Stimulated activated CD4-positive, alpha-beta T cell treated with anti-CD3 and anti-CD28 coated beads, TNF-alpha, amount 100 ng/mL, for 4 hours (primary cell): ENCODE data around the gene GPC5.

Source experiments
- DNase-seq, 3 experiments: peaks; one replicate each; pipeline ENCODE4 v3.0.0-alpha.2; 2020; ENCODE audit warnings: low read depth in 3 of 3

GPC5 gene

DNA sequence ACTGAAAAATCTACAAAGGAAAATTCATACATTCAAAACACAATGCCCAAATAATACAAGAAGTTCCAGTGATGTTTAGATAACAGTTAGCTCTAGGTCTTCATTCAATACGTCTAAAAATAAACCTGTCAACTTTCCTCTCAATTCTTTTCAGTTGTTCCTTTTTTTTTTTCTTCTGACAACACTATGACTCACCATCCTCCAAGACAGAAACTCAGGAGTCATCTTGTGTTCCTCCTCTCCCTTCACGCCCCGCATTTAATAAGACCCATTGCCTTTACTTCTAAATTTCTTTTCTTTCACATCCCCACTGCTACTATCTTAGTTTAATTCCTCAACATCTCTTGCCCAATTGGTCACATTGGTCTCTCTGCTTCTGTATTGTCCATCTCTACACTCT lies 759.9 kb downstream of the GPC5 start:
- DNase-seq: no peak

DNA sequence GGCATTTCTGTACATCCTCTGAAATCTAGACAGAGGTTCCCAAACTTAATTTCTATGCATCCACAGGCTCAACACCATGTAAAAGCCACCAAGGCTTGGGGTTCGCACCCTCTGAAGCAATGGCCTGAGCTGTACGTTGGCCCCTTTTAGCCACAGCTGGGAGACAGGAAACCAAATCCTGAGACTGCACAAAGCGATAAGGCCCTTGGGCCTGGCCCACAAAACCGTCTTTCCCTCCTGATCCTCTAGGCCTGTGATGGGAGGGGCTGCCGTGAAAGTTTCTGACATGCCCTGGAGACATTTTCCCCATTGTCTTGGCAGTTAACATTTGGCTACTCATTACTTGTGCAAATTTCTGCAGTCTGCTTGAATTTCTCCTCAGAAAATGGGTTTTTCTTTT lies 766.4 kb downstream of the GPC5 start:
- DNase-seq: no peak

DNA sequence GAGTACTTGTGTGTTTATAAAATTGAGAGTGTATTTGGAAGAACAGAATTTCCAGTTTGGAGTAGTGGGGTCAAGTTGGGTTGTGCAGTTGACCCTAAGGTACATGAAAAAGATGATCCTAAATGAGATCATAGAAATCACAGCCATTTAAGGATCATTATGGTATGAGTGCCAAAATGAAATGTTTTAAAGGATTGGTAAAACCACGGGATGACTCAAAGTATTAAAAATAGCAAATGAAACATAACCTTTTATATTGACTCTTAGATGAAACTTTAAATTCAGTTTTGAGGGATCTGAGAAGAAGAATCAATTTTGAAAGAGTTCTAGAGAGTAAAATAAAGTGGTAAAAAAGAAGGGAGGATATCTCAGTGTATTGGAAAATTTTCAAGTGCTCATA lies 773.8 kb downstream of the GPC5 start:
- no peak for DNase-seq

DNA sequence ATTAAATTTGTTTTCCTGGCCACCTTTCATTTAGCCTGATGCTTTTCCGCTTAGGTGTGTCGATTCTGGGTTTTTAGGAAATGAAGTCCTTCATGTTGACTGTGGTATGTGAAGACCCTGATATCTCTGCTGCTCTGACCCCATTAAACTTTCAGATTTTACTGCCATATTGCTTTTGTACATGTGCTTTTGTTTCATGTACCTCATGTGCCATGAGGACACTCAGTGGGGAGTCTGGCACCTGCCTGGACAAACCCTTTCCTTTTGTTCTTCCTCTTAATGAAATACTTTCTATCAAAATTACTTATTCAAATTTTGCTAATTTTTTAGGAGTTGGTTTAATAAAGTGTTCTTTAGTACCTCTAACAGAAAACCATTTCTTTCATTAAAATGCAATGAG lies 774.8 kb downstream of the GPC5 start:
- DNase-seq: no peak

DNA sequence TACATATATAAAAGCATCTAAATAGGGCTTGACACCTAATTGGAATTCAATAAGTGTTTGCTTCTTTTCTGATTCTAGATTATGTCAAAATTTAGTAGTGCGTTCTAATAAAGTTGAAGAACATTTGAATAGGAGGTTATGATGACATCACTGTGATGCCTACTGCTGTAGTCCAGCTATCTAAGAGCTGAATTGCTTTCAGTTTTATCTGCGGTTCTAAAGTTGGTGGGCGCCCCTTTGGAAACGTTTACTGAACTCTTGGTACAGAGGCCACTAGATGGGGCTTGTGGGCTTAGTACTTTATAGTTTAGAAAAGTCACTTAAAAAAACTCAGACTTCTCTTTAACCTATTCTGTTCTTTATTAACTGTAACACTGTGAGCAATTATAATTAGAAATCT lies 776.9 kb downstream of the GPC5 start:
- DNase-seq: no peak

DNA sequence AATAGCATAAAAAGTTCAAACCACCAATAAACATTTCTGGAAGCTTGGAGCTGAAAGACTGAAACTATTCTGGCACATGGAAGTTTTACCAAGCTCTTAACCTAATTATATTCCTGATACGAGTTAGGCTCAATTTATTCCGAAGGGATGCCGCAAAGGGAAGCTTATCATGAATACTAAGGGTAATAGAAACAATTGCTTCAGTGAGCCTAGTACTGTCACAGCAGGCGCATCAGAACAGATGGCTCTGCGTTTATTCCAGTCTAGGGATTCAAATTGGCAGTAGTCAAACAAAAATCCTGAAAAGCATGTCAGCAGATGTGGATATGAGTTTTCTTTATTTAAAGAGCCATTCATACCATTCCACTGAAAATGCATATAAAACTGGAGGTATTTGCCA lies 779.5 kb downstream of the GPC5 start:
- no peak for DNase-seq

DNA sequence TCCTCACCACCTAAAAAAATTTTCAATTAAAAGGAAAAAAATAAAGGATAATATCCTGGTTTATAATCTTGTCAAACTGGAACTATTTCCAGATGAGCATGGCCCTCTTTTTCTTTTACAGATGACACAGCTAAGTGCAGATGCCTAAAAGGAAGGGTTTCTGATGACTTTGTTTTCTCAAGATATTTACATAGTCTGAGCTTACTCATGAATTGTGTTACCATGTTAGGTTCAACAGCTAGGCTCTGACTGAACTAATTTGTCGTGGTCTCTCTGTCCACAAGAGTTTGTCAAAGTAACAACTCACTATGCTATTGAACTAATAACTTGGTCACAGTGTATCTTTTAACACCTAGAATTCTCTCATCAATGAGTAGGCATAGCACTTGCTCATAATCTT lies 780.8 kb downstream of the GPC5 start:
- DNase-seq: no peak

DNA sequence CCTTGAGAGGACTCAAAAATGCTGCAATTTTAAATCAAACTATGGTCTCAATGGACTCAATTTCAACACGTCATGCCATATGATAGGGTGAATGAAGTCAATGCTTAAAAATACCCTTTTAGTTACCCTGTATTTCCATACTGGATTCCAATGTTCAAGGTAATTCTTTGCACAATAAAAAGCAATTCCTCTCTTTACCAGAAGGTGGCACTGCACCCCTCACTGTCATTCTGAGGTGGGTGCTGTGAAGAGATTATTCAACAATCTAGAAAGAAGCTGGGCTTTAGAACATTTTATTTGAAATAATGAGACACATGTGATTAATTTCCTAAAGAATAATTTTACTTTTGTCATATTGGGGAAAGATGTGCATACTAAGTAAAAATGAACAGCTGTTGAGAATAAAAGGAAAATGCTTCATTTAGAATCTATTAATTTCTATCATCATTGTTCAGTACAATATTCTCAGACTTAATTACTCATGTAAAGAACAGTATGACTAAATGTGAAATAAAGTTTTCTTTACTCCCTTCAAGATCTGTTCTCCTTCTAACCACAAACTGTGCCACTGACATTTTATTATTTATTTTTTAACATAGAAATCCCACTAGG lies 789.1 kb downstream of the GPC5 start:
- no peak for DNase-seq

DNA sequence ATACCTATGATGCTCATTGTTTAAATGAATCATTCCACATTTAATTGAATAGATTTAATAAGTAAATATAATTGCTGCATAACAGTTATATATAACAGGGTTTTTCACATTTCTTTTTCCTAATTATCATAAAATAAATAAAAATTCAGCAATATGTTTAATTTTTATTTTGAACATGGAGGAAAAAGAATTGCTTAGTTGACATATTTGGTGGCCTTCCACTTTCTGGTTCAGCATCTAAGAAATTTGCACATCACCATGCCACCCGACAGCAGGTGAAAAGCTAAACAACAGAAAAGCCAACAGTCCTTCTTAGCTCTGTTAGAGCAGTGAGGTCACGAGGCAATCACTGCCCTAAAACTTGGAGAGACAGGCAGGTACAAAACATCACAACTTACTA lies 790.2 kb downstream of the GPC5 start:
- no peak for DNase-seq

DNA sequence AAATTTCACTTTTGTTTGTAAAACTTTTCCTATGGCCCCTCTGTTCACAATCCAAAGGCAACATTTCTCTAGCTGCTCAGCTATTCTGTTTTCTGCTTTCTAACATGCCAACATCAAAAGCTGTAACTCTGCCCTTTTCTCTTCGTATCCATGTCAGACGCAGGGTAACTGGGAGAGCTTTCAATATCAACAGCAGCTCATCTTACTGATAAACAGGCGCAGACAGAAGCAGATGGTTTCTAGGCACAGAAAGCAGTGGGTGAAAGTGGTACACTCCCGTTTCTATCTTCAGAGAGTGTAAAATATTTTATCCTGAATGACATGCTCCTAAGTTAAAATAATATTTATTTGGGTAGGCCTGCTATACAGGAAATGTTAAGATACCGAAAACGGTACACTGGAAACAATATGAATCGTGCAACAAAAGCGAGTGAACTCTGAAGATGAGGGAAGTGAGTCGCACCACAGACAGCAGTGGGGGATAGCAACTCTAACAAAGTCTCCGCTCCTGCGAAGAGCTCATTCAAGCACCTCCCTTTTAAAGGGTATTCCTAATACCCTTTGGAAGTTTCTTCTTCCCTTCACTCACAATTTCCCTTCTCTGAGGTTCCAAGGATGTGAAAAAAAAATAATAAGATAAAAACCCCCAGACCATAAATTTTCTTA lies 798.3 kb downstream of the GPC5 start:
- DNase-seq: no peak

DNA sequence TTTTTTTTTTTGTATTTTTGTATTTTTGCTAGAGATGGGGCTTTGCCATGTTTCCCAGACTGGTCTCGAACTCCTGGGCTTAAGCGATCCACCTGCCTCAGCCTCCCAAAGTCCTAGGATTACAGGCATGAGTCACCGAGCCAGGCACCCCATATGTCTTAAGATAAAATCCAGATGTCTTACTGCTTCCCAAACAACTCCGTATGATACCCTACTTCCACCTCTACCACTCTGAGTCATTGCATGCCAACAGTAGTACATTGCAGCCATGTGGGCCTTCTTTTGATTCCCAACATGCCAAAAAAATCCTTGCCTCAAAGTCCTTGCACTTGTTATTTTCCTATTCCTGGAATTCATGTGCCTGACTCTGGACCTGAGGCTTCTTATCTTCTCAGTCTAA lies 799.2 kb downstream of the GPC5 start:
- DNase-seq: no peak

DNA sequence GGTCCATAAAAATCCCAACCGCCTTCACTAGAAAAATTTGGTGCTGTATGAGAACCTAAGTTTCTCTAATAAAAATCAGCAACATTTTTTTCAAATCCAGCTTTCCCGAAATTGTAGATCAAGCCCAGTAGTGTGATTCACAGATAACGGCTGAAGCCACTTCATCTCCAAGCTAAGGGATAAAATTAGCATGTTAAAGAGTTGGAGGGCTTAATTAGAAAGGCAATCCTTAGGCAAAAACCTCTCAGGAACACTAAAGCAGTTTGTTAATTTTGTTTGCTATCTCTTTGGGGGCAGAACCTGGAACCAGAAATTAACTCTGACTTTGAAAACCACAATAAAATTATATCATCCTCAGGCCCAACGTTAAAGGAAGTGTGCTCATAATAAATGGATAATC lies 820.2 kb downstream of the GPC5 start:
- no peak for DNase-seq

DNA sequence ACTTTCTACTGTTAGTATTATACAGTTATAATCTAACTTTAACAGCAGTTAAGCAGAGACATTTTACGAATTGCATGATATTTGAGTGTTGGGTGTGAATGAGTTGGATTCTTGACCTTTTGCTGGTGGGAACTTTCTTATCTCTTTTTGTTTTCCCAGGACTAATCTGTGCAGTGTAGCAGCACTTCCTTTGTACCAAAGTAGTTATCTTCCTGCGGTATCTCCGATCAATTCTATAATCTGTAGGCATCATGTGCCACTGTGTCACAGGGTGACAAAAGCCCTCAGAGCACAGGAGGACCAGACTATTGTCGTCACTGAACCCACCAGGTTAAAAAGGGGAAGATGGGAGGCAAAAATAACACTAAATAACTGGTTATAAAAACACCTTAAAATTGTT lies 823.5 kb downstream of the GPC5 start:
- DNase-seq: no peak

DNA sequence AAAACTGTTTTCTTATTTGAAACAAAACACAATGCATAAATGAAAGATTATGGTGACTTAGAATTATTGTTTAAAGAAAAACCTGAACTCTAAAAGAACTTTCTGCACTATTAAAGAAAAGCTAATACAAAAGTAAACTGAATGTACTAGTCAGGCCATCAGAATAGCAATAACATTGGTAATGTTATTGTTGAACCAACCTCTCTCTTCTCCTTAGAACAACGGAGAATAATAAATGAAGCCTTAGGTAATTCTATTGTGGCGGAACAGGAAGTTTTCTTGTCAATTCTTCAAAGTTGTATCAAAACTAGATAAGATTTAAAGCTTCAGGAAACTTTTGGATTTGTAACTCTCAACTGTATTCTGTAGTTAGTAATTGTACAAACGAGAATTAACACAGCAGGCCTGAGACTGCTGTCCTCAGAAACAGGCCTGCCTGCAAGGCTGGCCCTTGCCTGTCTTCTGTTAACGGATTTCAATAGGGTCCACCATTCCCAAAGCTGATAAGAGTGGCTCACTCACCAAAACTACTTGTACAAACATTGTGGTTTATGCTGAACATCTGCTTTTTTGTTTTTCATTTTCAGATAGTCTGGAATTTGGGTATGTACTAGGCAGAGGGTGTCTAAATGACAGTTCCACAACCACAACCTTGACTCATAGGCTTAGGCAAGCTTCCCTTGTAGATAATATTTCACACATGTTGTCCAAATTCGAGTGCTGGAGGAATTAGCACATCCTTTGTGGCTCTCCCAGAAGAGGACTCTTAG lies 825.8 kb downstream of the GPC5 start:
- no peak for DNase-seq

DNA sequence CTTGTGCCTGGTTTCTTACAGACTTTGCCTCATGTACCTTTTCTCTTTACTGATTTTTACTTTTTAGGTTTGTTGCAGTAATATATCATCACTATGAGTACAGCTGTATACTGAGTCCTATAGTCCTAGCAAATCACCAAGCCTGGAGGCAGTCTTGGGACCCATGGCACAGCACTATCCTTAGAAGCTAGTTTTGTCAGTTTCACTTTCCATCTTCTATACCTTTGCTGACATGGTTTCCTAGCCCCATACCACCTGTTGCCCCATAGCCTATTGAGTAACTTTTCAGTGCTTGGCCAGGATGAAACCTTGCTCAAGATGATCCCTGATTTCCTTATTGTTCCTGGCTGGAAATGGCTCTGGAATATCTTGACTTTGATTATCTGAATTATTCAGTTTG lies 826.4 kb downstream of the GPC5 start:
- DNase-seq: no peak

DNA sequence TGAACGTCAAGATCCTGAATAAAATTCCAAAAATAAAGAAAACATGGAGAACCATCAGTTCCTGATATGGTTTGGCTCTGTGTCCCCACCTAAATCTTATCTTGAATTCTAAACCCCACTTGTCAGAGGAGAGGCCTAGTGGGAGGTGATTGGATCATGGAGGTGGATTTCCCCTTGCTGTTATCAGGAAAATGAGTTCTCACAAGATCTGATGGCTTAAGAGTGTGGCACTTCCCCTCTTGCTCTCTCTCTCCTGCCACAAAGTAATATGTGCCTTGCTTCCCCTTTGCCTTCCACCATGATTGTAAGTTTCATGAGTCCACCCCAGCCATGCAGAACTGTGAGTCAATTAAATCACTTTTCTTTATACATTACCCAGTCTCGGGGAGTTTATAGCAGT lies 827.4 kb downstream of the GPC5 start:
- no peak for DNase-seq

DNA sequence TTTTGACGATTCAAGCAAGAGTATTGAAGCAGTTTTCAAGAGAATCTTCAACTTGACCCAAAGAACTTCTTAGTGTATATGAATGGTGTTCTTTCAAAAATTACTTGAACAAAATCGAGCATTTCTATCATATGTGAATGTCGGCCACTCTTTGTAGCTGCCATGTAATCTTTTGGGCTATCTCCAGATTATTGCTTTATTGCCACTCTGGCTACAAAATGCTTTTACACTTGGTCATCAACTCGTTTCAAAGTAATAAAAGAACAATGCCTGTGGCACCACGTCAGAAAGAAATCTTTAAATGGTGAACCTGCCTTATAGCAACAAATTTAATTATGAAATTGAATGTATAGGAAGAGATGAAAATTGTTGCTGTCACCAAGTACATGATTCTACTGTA lies 834.5 kb downstream of the GPC5 start:
- DNase-seq: no peak

DNA sequence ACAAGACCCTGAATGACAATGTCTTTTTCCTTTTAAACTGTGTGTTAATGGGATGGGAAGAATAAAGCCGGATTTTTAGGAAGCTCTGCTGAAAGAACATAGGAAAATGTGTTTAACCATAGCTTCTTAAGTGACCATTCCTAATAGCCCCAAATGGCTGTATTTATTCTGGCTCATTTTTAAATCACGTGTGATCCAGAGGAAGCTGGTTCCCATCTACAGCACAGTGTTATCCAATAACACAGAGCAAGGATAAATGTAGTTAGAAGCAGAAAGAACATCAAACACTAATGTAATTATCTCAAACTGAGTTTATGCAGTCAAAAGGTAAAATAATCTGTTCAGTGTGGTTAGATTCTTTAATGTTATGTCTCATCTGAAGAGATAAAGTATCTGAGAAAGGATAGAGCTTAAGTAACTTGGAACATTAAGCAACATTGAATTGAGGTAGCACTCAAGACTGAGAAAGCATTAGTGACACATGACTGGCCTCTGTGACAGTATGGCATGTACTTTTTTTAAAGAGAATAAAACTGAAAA lies 853.3 kb downstream of the GPC5 start:
- no peak for DNase-seq

DNA sequence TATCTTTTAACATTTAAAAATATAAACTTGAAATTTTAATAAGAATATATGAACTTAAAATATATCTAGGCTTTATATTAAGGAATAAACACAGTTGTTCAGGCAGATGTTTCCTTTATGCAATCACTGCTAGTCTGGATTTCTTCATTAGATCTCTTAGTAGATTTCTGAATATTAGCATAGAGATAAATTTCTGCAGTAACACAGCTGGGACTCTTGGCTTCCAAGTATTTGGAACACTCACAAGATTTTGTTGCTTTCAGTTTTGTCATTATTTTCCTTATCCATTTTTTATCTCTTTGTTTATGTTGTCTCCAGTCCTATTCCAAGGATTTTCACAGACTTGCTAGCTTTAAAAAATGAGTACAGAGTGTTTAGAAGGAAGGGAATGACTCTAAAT lies 857.1 kb downstream of the GPC5 start:
- no peak for DNase-seq

DNA sequence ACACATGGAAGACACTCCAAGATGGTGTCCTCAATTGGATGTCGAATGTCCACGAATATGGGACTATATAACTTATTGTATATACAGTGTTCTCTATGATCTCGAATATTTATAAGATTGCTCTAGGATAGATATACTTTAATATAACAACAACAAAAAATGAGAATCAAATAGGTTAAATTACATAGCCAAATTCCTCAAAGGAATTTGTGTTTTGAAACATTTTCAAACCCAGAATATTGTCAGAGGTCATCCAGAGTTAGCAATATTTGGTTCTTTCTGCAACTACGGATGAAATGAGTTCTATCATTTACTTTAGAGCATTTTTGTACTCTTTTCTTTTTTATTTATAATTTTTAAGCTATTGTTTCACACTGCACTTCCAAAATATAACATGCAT lies 857.8 kb downstream of the GPC5 start:
- no peak for DNase-seq

DNA sequence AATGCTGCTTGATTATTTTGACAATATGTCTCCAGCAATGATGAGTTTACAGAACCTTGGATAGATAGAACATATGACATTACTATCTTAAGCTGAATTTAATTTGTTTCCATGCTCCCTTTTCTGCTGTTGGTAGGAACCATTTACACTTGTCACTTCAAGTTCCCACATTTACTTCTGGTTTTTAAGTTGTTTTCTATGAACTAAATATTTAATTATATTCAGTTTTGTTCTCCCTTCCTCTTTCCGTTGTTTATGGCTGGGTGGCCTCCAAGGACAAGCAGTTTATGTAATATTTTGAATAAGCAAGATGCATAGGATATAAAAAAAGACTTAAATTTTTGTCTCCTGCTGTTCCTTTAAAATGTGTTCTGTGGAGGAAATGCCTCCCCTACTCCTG lies 860.6 kb downstream of the GPC5 start:
- no peak for DNase-seq

DNA sequence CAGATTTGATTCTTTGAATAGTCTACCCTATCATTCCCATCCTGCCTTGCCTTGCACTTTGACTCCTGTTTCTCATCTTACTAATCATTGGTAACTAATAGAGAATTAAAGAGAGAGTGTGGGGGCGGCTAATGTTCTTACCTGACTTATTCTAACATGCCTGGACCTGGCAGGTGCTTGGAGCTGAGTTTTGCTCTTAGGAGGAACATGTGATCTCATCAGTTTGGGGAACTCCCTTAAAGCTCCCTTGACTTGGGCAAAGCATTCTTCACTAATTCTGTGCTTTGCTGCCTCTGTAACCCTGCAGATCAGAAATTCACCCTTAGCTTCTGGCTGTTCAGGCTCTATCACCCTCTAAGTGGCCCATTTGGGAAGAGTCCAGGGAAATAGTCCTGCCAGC lies 861.1 kb downstream of the GPC5 start:
- no peak for DNase-seq

DNA sequence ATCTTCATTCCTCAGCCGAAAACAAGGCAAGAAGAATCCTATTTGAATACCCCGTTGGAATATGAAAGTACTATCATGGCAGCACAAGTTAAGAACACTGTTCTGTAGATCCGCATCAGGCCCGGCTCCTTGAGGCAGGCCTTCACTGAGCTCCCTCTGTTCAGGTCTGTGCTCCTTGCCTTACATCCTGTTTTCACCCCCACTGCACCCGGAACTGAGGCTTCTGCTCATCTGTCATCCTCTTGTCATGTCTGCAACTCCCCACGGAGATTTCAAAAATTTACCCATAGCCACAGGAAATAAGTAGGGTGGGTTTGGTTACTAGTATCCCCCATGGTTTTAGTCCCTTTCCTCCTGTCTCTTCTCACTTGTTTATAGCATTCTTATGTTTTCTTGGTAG lies 861.9 kb downstream of the GPC5 start:
- no peak for DNase-seq
